HL-60 (cell line): Measurements from ENCODE around the gene INHBE.

Source experiments
- DNase-seq, 2 experiments: peaks; one replicate each; pipeline ENCODE4 v3.0.0-alpha.2; 2010 to 2020; ENCODE audit warnings: low read depth in 1 of 2, low spot score in 1 of 2
- H3K27ac ChIP-seq: fragments of 250-450 bp; sonication (Bioruptor Pico); replicated peaks from 2 replicates; pipeline ENCODE4 v1.5.1; 2020; ENCODE audit warnings: mild to moderate bottlenecking, moderate library complexity
- H3K27me3 ChIP-seq: fragments of 250-450 bp; sonication (Bioruptor Pico); 2 replicates; pipeline ENCODE4 v1.5.1; 2021; ENCODE audit warnings: mild to moderate bottlenecking, moderate library complexity; ENCODE audit not compliant: insufficient read depth, poor library complexity, severe bottlenecking
- H3K4me3 ChIP-seq: replicated peaks from 2 replicates; pipeline ENCODE4 v1.5.1; 2011; ENCODE audit warnings: mild to moderate bottlenecking, control low read depth, low read length; ENCODE audit not compliant: insufficient read depth
- GABPA ChIP-seq: IDR thresholded peaks from 2 replicates; pipeline ENCODE4 v1.6.1; 2012; ENCODE audit warnings: low read depth
- POLR2AphosphoS5 ChIP-seq: IDR thresholded peaks from 2 replicates; pipeline ENCODE4 v1.6.1; 2012; ENCODE audit warnings: low read depth
- REST ChIP-seq: IDR thresholded peaks from 2 replicates; pipeline ENCODE4 v1.6.1; 2012; ENCODE audit warnings: low read depth; ENCODE audit not compliant: insufficient replicate concordance
- SPI1 ChIP-seq: IDR thresholded peaks from 2 replicates; pipeline ENCODE4 v1.6.1; 2012; ENCODE audit warnings: low read depth, mild to moderate bottlenecking, borderline replicate concordance
- TF ChIP-seq, protein P1 (sequence below): IDR thresholded peaks from one replicate; pipeline ENCODE4 v1.5.1; 2011; ENCODE audit warnings: low read length, control low read depth, inconsistent platforms; ENCODE audit not compliant: insufficient read depth

INHBE gene

DNA sequence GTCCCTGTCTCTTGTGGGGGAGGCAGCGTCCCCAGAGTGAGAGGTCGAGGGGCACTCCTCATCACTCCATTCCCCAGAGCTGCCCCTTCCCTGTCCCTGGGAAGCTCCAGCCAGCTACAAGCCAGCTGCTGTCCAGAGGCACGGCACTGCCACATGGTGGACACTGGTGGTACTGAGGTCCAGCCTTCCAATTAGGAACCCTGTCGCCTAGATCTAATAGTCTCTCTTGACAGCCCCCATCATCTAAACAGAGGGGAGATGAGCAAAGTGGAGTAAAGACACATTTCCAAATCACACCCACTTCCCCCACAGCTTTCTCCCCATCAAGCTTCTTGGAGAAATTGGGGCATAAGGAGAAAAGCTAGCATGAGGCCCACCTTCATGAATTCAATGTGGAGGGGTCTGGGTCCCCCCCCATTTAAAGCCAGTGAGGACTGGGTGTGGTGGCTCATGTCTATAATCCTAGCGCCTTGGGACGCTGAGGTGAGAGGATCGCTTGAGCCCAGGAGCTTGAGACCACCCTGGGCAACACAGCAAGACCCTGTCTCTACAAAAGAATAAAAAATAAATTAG lies 2.1 kb upstream of the INHBE start:
- no peaks in the 10 kb centered on the region for H3K27me3 ChIP-seq
- no peak overlapping the region for H3K4me3 ChIP-seq
- peak in 1 of 2 experiments; percentile 70 for DNase-seq
- H3K27ac ChIP-seq, result no peak overlapping the region
- TF ChIP-seq REST, result no peak
- TF ChIP-seq, protein P1, sequence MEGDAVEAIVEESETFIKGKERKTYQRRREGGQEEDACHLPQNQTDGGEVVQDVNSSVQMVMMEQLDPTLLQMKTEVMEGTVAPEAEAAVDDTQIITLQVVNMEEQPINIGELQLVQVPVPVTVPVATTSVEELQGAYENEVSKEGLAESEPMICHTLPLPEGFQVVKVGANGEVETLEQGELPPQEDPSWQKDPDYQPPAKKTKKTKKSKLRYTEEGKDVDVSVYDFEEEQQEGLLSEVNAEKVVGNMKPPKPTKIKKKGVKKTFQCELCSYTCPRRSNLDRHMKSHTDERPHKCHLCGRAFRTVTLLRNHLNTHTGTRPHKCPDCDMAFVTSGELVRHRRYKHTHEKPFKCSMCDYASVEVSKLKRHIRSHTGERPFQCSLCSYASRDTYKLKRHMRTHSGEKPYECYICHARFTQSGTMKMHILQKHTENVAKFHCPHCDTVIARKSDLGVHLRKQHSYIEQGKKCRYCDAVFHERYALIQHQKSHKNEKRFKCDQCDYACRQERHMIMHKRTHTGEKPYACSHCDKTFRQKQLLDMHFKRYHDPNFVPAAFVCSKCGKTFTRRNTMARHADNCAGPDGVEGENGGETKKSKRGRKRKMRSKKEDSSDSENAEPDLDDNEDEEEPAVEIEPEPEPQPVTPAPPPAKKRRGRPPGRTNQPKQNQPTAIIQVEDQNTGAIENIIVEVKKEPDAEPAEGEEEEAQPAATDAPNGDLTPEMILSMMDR, result peak; percentile 91

GRCh38 chr12:57454213-57454565 lies 918 bp upstream of the INHBE start:
- Histone ChIP-seq H3K27ac (no peak overlapping the region), H3K27me3 (no peaks in the 10 kb centered on the region), H3K4me3 (no peak overlapping the region)
- no peak for TF ChIP-seq SPI1
- no peak for DNase-seq

DNA sequence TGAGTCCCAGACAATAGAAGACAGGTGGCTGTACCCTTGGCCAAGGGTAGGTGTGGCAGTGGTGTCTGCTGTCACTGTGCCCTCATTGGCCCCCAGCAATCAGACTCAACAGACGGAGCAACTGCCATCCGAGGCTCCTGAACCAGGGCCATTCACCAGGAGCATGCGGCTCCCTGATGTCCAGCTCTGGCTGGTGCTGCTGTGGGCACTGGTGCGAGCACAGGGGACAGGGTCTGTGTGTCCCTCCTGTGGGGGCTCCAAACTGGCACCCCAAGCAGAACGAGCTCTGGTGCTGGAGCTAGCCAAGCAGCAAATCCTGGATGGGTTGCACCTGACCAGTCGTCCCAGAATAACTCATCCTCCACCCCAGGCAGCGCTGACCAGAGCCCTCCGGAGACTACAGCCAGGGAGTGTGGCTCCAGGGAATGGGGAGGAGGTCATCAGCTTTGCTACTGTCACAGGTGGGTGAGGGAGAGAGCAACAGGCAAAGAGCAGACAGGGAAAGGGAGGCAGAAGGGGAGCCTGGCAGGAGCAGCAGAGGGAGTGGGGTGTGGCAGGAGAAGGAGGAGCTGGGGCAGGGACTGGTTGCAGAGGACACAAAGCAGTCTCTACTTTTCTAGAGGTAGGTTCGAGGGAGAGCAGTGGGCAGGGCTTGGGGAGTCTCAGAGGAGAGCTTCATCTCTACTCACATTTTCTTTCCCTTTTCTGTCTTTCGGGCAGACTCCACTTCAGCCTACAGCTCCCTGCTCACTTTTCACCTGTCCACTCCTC lies 452 bp downstream of the INHBE start:
- TF ChIP-seq POLR2AphosphoS5, result no peak
- TF ChIP-seq SPI1, result no peak
- TF ChIP-seq, protein P1, result no peak
- no peak for TF ChIP-seq GABPA
- no peak for TF ChIP-seq REST
- Histone ChIP-seq H3K27ac (no peak overlapping the region), H3K27me3 (peaks cover 3% of the 10 kb centered on the region), H3K4me3 (no peak overlapping the region)
- DNase-seq, result no peak

DNA sequence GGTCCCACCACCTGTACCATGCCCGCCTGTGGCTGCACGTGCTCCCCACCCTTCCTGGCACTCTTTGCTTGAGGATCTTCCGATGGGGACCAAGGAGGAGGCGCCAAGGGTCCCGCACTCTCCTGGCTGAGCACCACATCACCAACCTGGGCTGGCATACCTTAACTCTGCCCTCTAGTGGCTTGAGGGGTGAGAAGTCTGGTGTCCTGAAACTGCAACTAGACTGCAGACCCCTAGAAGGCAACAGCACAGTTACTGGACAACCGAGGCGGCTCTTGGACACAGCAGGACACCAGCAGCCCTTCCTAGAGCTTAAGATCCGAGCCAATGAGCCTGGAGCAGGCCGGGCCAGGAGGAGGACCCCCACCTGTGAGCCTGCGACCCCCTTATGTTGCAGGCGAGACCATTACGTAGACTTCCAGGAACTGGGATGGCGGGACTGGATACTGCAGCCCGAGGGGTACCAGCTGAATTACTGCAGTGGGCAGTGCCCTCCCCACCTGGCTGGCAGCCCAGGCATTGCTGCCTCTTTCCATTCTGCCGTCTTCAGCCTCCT lies 1.1 kb downstream of the INHBE start:
- no peak overlapping the region for H3K27ac ChIP-seq
- H3K27me3 ChIP-seq, result peaks cover 10% of the 10 kb centered on the region
- TF ChIP-seq POLR2AphosphoS5, result no peak
- TF ChIP-seq SPI1, result no peak
- no peak for TF ChIP-seq GABPA
- TF ChIP-seq, protein P1, result peak; percentile 51
- TF ChIP-seq REST, result no peak
- H3K4me3 ChIP-seq, result no peak overlapping the region
- DNase-seq, result peak in 1 of 2 experiments; percentile 59
